K562 treated with DMSO at 1 percent for 24 hours (cell line): ENCODE measurements around the gene NXT2. TPM values are rescaled to one million over a fixed set of nuclear protein-coding genes. Genes with fewer than 3 reads are reported as not detected.

Experiments
- total RNA-seq: library from RNA; unstranded; fragments of 300-600 nt; gene quantifications from 2 replicates; pipeline ENCODE4 v1.2.3, GENCODE V29; 2022; ENCODE audit warnings: low read depth; ENCODE audit not compliant: insufficient read depth

Gene NXT2
- 7.4 and 12.3 TPM in 2 replicates for total RNA-seq

GRCh38 chrX:109536439-109537323 is at the start of gene NXT2:
Gene NXT2 (plus strand): TSS chrX:109536844. CDS start chrX:109537007, 163 bp downstream.

Other genes starting within 250 kb of the NXT2 start
- not detected in 2 replicates for gene GUCY2F, start 54.8 kb upstream of the NXT2 start, total RNA-seq
- not detected in 2 replicates for gene KCNE5, start 88.3 kb downstream of the NXT2 start, total RNA-seq
- gene ACSL4, start 196.4 kb downstream of the NXT2 start, total RNA-seq: 8.2 and 9.1 TPM in 2 replicates